Stimulated activated CD4-positive, alpha-beta T cell treated with anti-CD3 and anti-CD28 coated beads, Interleukin-2, amount 100 ng/mL, for 24 hours (primary cell): ENCODE data around the gene MRPL30.
"Not testable (repeated sequence)": the region's sequence is repeated elsewhere in the genome, so short reads cannot be mapped to it uniquely, and the experiment has no call there.

Experiments used
- DNase-seq, 2 donors: peaks; one replicate each; pipeline ENCODE4 v3.0.0-alpha.2; 2020

MRPL30 gene

DNA sequence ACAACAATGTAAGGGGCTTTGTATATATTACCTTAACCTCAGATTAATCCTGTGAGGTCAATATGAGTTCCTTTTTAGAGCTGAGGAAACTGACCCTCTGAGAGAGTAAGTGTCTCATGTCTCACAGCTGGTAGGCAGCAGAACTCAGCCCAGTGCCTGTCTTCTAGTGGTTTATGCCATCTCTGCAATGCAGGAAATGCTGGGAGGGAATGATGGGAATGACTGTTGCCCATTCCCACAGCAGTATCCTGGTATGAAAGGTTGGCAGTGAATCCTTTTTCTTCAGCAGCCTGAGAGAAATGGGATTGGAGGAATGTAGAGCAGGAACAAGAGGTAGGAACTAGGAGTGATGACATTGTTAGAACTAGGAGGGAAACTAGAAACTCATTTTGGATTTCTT is 6.0 kb downstream of the MRPL30 start:
- DNase-seq = no peak

DNA sequence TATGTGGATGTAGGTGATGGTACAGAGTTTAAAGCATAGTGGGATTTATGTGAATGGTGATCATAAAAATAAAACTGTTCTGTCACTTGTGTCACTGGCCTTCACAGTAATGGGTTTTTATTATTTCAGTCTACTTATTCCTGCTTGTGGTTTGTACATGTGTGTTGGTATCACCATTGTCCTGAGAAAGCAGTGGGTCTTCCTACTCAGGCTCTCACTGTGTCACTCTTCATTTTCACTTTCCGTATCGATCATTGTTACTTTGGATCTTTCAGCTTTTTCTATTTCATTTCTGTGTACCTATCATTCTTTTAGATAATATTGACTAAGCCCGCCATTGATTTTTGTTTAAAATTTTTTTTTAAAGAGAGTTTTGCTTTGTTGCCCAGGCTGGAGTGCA is 7.4 kb downstream of the MRPL30 start:
- no peak for DNase-seq

DNA sequence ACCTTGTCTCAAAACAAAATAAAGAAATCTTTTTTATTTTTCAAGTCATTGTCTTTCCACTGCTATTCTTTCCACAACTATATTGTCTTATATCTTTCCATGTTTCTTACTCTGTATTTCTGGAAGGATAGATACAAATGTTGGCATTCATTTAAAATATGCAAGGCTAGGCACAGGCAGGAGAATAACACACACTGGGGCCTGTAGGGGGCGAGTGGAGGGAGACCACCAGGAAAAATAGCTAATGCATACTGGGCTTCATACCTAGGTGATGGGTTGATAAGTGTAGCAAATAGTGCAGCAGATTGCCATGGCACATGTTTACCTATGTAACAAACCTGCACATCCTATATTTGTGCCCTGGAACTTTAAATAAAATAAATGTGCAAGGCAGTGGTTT is 9.6 kb downstream of the MRPL30 start:
- DNase-seq = no peak

DNA sequence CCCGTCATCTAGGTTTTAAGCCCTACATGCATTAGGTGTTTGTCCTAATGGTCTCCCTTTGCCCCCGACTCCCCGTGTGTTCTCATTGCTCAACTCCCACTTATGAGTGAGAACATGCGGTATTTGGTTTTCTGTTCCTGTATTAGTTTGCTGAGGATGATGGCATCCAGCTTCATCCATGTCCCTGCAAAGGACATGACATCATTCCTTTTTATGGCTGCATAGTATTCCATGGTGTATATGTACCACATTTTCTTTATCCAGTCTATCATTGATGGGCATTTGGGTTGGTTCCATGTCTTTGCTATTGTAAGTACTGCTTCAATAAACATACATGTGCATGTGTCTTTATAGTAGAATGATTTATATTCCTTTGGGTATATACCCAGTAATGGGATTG is 11.4 kb downstream of the MRPL30 start:
- not testable (repeated sequence) for DNase-seq

DNA sequence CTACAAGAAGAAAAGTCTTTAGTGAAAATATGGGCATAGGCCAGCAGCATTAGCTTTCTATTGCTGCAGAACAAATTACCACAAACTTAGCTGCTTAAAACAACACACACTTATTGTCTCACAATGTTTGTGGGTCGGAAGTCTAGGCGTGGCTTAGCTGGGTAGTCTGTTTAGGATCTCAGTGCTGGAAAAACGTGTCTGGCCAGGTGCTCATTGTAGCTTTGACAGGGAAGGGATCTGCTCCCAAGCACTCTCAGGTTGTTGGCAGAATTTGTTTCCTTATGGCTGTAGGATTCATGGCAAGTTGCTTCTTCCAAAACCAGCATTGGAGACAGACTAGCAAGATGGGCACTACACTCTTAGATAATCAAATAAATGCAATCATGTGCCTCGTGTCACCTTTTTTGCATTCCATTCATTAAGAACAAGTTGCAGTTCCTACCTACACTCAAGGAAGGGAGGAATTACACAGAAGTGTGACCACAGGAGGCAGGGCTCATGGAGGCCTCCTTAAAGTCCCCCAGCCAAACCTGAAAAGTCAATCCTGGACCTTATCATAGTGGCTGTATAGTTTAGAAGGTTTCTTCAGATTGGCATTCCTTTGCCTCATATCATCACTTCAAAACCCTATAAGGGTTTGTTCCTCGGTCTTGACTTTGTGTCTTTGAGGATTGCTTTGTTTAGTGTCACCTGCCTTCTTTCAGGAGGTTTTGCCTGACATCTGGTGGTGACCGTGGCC is 17.3 kb downstream of the MRPL30 start:
- no peak for DNase-seq

DNA sequence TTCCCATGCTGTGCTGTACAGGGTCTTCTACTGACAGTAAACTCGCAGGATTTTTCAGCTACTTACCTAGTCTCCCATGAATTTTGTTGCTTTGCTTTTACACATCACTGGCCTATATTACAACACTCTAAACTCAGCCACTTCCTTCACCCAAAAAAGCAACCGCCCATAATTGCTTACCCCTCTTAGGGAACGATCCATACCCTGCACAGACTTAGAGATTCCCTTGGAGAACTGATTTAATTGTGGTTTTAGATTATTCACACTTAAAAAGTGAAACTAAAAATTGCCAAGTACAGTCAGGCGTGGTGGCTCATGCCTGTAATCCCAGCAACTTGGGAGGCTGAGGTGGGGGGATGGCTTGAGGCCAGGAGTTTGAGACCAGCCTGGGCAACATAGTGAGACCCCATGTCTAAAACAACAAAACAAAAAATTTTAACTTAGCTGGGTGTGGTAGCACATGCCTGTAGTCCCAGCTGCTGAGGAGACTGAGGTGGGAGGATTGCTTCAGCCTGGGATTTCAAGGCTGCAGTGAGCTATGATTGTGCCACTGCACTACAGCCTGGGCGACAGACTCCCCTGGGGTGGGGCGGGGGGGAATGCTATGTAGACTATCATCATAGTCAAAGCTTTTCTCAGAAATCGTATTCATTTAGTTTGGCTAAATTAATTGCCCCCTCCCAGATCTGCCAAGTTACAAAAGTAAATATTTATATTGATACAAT is 19.3 kb downstream of the MRPL30 start:
- no peak for DNase-seq

DNA sequence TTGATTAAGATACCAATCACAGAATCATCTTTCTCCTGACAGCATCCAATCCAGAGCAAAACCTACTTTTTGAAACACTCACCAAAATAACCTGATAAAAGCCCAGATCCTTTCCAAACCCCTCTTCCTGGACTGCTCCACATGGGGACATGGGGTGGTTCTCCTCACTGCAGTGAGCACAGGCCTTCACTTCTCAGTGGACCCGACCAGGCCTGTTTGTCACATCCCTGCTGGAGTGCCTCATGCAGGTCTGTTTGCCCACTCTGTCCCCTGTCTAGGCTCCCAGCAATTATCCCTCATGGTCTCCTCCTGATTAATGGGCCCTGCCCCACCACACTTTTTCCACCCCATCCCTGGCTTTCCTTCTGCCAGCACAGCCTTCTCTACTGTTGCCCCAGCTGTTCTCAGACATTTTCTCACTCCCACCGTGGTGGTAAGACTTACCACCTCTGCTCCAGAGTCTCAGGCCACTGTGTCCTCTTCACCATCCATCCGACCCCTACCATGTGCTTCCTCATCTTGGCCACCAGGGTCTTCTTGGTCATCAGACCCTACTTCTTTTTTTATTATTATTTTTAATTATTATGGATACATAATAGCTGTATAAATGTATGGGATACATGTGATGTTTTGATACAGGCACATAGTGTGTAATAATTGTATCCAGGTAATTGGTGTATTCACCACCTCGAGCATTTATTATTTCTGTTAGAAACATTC is 21.1 kb downstream of the MRPL30 start:
- DNase-seq = no peak

DNA sequence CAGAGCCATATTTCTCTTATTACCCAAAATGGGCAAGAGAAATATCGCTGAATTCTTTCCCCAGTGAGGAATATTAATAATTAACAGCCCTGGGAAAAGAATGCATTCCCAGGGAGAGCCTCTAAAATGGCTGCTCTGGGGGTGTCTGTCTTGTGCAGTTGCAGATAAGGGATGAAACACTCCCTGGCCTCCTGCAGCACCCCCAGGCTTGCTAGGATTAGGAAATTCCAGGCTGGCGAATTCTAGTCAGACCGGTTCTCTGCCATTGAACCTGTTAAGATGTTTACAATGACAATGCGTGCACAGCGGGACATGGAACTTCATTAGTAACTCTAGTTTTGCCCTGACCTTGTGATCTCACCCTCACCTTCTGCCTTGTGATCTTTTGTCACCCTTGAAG is 24.5 kb downstream of the MRPL30 start:
- no peak for DNase-seq

DNA sequence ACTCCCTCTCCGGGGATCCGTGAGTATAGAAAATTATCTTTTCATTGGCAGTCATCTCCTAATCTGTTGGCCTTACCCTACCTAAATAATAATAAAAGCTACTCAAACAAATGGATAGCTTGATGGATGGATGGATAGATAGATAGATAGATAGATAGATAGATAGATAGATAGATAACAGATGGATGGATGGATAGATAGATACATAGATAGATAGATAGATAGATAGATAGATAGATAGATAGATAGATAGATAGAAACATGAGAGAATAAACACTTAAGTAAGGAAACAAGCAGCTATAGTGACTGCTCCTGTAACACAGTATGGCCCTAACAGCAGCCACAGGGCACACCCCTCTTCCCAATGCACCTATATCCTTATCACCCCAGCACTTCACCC is 35.1 kb downstream of the MRPL30 start:
- DNase-seq = no peak

DNA sequence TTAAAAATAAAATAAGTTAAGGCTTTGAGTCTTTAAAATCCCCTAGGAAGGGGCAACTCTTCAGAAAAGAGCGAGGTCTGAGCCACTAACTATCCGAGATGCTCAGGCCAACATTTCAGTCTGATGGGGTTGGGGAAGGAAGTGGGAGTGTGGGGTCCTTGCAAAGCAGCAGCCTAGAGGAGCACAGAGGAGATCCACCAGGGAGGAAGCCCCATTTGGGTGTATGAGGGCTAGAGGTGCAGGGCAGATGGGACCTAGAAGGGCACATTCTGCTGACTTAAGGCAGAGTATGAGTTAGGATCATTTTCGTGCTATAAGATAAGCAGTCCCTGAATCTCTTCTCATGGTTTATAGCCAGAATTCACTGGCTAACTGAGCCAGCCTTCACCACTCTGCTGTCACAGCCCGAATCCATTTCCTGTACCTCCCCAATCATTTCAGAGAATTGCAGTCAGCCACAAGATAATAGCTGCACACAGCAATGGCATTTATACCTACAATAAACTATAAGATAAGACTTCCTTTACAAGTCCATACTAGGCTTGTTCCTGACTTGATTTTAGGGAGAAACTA is 37.0 kb downstream of the MRPL30 start:
- no peak for DNase-seq

DNA sequence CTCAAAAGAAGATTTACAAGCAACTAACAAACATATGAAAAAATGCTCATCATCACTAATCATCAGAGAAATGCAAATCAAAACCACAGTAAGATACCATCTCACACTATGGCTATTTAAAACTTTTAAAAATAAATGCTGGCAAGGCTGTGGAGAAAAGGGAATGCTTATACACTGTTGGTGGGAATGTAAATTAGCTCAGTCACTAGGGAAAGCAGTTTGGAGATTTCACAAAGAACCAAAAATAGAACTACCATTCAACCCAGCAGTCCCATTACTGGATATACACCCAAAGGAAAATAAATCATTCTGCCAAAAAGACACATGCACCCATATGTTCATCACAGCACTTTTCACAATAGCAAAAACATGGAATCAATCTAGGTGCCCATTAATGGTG is 52.2 kb downstream of the MRPL30 start:
- DNase-seq = not testable (repeated sequence)

DNA sequence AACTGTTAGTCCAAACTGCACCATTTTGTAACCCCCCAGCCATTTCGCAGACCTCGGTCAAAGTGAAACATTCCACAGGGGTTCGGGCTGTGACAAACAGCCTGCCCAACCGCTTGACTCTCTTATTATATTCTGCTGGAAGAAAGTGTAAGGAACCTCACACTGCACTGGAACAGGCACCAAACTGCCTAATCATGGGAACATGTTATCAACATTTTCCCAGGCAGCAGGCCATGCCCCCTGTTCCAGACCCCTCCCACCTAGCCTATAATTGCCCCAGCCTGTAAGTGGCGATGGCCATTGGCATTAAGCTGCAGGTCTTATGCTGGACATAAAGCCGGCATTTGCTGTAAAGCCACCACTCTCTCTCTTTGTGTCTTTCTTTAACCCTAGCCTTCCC is 57.6 kb downstream of the MRPL30 start:
- DNase-seq = no peak

DNA sequence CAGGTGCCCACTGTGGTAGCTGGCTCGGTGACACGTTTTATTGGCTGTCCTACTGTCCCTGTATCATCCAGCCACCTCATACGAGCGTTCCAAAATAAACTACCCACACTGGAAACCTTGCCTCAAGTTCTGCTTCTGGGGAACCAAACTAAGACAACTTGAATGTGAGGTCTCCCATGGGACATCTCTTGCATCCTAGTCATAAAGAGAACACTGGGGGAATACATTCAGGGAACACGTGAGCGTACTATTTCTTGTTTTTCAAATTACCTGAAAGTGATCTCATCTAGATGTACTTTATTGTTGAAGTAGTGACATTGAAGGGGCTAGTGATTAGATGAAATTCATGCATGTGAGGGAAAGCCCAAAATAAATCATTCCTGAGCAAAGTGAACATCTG is 59.4 kb downstream of the MRPL30 start:
- DNase-seq = no peak

DNA sequence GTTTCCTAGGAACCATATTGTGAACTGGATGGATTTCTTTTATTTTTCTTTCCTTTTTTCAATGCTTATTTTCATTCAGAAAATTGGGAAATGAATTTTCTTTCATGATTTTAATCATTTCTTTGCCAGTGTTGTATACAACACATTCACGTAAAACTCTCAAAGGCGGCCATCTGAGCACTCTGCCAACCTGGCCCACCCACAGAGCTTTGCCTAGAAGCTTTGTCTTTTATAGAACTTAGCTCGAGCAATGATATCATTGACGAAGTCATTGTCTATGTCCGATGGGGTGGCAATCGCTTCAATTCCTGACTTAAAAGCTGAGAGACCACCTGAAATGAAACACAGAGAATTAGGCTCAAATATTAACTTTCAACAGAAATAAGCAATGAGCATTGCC is 61.2 kb downstream of the MRPL30 start:
- DNase-seq = no peak
